Fibroblast of mammary gland (primary cell): ENCODE data around the gene NOC4L.

ENCODE experiments used
- DNase-seq: peaks from one replicate; pipeline ENCODE4 v3.0.0-alpha.2; 2010; ENCODE audit warnings: low read depth
- H3K4me3 ChIP-seq: 2 replicates; pipeline ENCODE4 v1.5.1; 2011; ENCODE audit warnings: low read depth, mild to moderate bottlenecking, low read length, moderate library complexity; ENCODE audit not compliant: control insufficient read depth
- CTCF ChIP-seq: conservative IDR thresholded peaks from 2 replicates; pipeline ENCODE4 v1.5.1; 2011; ENCODE audit warnings: low read depth, low read length, inconsistent platforms; ENCODE audit not compliant: control insufficient read depth, insufficient read depth

Gene NOC4L

GRCh38 chr12:132155771-132156572 lies 11.7 kb downstream of the NOC4L start:
- TF ChIP-seq CTCF: no peak
- H3K4me3 ChIP-seq: no peak overlapping the region
- no peak for DNase-seq

- no peak overlapping the region for H3K4me3 ChIP-seq
- TF ChIP-seq CTCF: no peak
- no peak for DNase-seq
Observed at GRCh38 chr12:132156573-132157325, 12.5 kb downstream of the NOC4L start.

GRCh38 chr12:132157733-132158409 lies 13.6 kb downstream of the NOC4L start:
- DNase-seq: no peak
- no peak overlapping the region for H3K4me3 ChIP-seq
- no peak for TF ChIP-seq CTCF

GRCh38 chr12:132158677-132159554 lies 14.7 kb downstream of the NOC4L start:
- TF ChIP-seq CTCF: no peak
- DNase-seq: no peak
- H3K4me3 ChIP-seq: no peak overlapping the region

GRCh38 chr12:132159555-132160003 lies 15.3 kb downstream of the NOC4L start:
- no peak for DNase-seq
- H3K4me3 ChIP-seq: no peak overlapping the region
- no peak for TF ChIP-seq CTCF

- TF ChIP-seq CTCF: no peak
- no peak overlapping the region for H3K4me3 ChIP-seq
- no peak for DNase-seq
Observed at GRCh38 chr12:132160016-132160415, 15.8 kb downstream of the NOC4L start.
